Stimulated activated CD4-positive, alpha-beta T cell treated with anti-CD3 and anti-CD28 coated beads, Interleukin-2, amount 100 ng/mL, for 48 hours (primary cell): ENCODE results near the gene TNFRSF4.

Source experiments
- DNase-seq, 2 donors: peaks; one replicate each; pipeline ENCODE4 v3.0.0-alpha.2; 2020

Gene TNFRSF4

DNA sequence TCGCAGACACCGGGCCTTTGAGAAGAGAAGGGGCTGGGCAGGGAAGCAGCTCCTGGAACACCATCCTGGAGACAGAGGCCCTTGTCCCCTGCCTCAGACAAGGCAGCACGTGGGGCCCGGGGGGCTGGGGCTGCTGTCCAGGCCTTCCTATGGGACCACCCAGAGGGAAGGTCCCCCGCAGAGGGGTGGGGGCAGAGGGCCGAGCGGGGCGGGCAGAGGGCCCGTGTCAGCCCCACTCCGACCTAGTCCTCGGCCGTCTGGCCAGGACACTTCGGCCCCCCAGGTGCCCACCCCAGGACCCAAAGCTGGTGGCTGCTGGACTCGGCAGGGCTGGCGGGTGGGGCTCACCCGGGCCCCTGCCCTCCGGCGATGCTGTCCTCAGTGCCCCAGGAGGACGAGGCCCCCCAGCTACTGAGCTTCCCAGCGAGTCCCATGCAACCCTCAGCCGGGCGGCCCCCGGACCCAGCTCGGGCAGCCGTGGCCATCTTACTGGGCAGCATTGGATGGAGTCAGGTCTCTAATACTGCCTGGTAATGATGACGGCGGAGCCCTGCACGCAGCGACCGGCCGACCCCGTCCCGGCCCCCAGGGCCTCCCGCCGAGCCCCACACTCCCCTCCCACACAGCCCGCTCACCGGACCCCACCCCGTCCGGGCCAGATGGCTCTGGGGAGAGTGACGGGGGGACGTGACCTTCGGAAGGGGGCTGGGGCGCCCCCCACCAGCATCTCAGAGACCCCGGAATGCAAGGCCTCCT lies 47.1 kb downstream of the TNFRSF4 start:
- DNase-seq = no peak

DNA sequence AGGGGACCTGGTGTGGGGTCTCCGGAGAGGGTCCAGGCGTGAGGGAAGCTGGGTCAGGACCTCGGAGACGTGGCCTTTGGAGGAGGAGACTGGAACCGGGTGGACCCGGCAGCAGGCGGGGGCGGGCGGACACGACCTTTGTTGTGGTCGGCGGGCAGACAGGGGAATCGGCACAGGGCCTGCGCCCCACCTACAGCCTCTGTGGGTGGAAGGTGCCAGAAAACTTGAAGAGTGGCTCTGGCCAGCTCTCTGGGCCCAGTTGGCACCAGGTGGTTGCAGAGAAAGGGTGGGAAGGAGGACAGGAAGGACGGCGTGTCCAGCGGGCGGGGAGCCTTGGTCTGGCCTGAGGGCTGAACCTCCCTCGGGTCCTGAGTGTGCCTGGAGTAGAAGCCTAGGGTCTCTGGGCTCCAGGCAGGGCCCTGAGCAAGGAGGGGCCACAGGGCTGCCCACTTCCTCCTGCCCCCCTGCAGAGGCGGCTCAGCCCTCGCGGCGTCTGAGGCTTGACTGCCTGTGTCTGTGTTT lies 48.0 kb downstream of the TNFRSF4 start:
- DNase-seq = no peak

DNA sequence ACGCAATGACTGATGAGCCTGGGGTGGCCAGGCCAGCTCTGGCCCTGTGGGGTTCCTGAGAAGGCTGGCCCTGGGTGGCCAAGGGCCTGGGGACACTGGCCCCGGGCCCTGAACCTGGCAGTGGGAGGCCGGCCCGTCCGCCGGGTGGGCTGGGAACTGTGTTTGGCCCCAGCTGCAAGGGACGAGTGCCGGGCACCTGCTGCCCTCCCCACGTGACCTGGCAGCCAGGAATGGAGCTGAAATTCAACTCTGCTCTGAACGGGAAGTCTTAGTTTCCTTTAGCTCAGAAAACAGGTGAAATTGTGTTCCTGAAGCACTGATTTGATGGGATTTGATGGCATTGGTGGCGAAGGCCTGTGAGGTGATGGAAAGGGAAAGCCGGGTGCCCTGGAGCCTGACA lies 48.5 kb downstream of the TNFRSF4 start:
- no peak for DNase-seq

DNA sequence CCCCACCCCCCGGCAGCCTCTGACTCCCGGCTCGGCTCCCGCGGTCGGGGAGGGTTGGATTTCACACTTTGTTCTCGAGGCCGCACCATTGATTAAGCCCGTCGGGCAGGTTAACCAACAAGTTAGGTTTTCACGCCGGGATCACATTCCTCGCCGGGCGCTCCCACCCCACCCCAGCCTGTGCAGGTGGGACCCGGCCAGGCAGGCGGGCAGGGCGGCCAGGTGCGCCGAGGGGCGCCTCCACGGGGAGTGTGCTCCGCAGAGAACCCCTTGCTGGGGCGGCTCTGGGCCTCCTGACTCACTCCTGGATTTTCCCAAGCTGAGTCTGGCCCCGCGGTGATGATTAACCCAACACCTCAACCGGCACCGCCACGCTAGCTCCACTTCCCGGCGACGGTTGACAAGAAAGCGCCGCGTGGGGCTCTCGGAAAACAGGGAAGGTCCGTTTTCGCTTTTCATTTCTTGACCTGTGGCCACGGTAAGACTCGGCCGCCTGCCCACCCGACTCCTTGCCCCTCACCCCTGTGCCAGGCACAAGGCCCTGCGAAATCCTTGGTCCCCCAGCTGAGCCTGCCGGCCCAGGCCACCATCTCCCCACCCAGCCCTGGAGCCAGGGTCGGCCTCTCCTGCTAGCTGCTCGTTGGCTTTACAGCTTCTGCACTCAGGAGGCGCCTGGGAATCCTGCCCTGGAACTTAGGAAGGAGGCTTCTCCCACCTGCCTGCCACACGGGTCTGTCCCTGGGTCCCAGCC lies 49.1 kb downstream of the TNFRSF4 start:
- DNase-seq = no peak

DNA sequence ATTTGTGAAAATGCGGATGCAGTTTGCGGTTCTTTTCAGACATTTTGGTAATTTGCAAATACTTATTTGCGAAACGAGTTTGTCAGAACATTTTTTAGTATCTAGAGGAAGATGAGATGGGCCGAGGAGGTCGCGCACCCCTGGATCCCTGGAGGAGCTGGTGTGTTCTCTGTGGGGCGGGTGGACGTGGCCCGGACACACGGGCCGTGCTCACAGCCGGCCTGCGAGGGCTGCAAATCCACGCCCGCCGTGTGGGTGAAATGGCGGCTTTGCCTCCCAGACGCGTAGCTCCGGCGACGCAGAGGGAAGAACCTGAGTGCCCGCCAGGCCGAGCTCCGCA lies 49.6 kb downstream of the TNFRSF4 start:
- no peak for DNase-seq

DNA sequence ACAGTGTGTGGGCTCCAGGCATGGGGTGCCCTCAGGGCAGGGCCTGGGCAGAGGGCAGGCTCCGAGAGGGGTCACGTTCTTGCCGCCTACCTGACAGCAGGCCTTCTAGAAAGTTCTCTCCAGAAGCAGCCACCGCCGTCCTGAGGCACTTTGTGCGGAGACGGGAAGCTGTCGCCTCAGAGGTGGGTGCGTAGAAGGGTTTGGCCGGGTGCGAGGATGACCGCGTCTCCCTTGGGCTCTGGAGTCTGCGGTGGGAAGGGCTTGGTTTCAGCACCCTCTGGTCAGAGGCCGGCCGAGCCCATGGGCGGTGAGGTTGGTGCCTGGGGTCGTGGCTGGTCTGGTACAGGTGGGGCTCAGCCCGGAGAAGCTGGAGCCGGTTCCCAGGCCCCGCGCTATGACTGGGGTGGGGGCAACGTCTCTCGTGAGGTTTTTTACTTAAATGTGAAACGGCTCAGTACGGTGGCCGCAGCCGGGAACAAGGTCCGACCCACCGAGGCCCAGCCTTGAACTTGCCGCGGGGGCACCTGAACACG lies 50.3 kb downstream of the TNFRSF4 start:
- DNase-seq = no peak

DNA sequence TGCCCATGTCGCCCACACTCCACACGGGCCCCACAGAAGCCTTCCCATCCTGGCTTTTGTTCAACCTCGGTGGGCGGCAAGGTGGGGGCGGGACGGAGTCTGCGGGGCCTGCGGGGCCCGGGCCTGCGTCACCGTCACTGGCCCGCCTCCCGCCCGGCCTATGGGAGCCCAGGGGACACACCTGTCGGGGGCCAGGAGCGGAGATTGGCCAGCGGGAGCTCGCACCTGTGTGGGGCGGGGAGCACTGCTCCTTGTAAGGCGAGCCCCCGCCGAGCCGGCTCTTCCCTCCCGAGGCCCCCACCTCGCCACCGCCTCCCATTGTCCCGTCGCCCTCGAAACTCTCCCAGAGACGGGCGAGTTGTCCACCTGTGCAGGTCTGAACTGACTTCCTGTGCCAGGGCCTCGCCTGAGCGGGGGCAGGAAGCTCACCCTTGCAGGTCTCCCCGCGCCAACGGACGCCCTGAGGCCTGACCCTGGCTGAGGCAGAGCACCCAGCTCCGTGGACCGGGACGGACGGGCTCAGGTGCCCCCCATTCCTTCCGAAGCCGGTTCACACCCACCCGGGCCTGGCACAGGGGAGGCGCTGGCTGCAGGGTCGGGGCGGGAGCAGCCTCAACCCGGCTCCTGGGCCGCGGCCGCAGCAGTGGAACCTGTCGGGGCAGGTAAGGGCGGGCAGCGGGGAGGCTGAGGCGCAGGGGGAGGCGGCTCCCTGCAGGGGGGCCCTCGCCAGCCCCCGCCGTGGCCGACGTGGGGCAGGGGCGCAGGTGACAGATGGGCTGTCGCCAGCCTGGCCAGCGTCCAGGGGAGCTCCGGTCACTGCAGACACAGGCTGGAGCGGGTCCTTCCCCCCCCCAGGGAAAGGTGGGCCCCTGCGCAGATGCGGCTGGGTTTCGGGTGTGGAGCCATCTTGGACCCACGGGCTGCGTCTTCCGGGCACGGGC lies 51.1 kb downstream of the TNFRSF4 start:
- no peak for DNase-seq

DNA sequence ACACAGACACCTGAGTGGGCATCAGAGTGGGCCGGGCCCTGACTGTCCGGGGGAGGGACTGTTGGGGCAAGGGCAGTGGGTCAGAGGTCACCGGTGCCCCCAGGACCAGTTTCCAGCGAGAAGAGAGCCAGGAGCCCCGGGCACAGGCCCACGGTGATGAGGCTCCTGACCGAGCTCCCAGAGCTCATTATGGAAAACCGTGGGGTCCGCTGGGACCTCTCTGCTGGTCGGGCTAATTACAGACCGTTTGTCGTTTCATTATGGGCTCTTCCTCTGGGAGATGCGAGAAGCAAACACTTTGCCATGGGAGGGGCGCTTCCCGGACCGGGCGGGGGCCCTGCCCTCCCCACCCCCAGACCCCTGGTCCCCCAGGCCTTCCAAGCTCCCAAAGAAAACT lies 52.3 kb downstream of the TNFRSF4 start:
- DNase-seq = no peak
